Esophagus squamous epithelium (tissue), 4 donors: Measurements from ENCODE around the gene SNPH.

Experiments used
- CTCF ChIP-seq, 6 experiments: fragments of 450-650 bp in 4 of 6; fragments of 200-600 bp in 2 of 6; sonication (generic) in 2 of 6; IDR thresholded peaks; one replicate each; pipeline ENCODE4 v1.5.1; 2016 to 2019; ENCODE audit warnings: antibody characterized with exemption in 6 of 6, mild to moderate bottlenecking in 4 of 6, moderate library complexity in 4 of 6
- POLR2A ChIP-seq, 4 donors: fragments of 450-650 bp; IDR thresholded peaks; one replicate each; pipeline ENCODE4 v1.6.1; 2017; ENCODE audit warnings: antibody characterized with exemption in 4 of 4, mild to moderate bottlenecking in 4 of 4, moderate library complexity in 3 of 4

- TF ChIP-seq POLR2A (IDR thresholded peaks at IDR 0.05), result no peak
- TF ChIP-seq CTCF (IDR thresholded peaks at IDR 0.05), result no peak
Measured at GRCh38 chr20:1245578-1245977, 20.5 kb upstream of the SNPH start.
